Type B pancreatic cell (in vitro differentiated cells): Measurements from ENCODE around the gene PTPN1. TPM values are rescaled to one million over a fixed set of nuclear protein-coding genes. Genes with fewer than 3 reads are reported as not detected.

Experiments
- DNase-seq: peaks from one replicate; pipeline ENCODE4 v3.0.0; 2021; ENCODE audit warnings: mixed read lengths; ENCODE audit not compliant: unreplicated experiment; ENCODE audit errors: extremely low spot score
- H3K27ac Mint-ChIP-seq: 2 replicates; pipeline ENCODE4 v1.8.0; 2021; ENCODE audit warnings: mild to moderate bottlenecking, mixed read lengths
- H3K27me3 Mint-ChIP-seq: 2 replicates; pipeline ENCODE4 v1.8.0; 2021; ENCODE audit warnings: mixed read lengths
- H3K36me3 Mint-ChIP-seq: 2 replicates; pipeline ENCODE4 v1.8.0; 2021; ENCODE audit warnings: mixed read lengths
- H3K4me1 Mint-ChIP-seq: one replicate; pipeline ENCODE4 v1.8.0; 2021; ENCODE audit warnings: mixed read lengths; ENCODE audit not compliant: unreplicated experiment
- H3K4me3 Mint-ChIP-seq: 2 replicates; pipeline ENCODE4 v1.8.0; 2021; ENCODE audit warnings: mild to moderate bottlenecking, mixed read lengths
- H3K9me3 Mint-ChIP-seq: 2 replicates; pipeline ENCODE4 v1.8.0; 2021; ENCODE audit warnings: mixed read lengths
- total RNA-seq: library from RNA; stranded (reverse); gene quantifications from 2 replicates; pipeline ENCODE4 v1.2.1, GENCODE V29; 2021; ENCODE audit warnings: low replicate concordance
- TF ChIP-seq, protein P1 (sequence below): fragments of 200-600 bp; sonication (generic); conservative IDR thresholded peaks from 2 replicates; pipeline ENCODE4 v1.5.0; 2021; ENCODE audit warnings: antibody characterized with exemption, mild to moderate bottlenecking

PTPN1 gene
- total RNA-seq, 1 donor from 2014 or later, result 27.6 TPM

DNA sequence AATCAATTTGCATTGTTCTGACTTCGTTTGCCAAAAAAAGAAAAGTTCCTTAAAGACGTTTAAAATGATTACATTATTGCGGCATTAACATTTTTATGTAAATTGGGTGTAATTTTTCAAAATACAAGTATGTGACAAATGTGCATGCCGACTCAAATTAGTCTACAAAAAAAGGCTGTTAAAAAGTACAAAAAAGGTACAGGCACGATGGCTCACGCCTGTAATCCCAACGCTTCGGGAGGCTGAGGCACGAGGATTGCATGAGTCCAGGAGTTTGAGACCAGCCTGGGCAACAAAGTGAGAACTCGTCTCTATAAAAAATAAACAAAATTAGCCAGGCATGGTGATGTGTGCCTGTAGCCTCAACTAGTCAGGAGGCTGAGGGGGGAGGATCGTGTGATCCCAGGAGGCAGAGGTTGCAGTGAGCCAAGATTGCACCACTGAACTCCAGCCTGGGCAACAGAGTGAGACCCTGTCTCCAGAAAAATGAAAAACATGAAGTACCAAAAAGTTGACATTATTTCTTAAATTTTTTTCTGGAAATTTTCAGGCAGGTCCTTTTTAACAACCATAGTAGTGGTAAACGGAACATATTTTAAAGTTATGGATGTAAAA lies 90.2 kb downstream of the PTPN1 start:
- Mint-ChIP-seq H3K27ac (no peak overlapping the region), H3K36me3 (no peaks in the 10 kb centered on the region), H3K4me3 (no peak overlapping the region), H3K27me3 (no peaks in the 10 kb centered on the region), H3K4me1 (no peaks in the 10 kb centered on the region), H3K9me3 (no peaks in the 10 kb centered on the region)
- no peak for DNase-seq
- TF ChIP-seq, protein P1, sequence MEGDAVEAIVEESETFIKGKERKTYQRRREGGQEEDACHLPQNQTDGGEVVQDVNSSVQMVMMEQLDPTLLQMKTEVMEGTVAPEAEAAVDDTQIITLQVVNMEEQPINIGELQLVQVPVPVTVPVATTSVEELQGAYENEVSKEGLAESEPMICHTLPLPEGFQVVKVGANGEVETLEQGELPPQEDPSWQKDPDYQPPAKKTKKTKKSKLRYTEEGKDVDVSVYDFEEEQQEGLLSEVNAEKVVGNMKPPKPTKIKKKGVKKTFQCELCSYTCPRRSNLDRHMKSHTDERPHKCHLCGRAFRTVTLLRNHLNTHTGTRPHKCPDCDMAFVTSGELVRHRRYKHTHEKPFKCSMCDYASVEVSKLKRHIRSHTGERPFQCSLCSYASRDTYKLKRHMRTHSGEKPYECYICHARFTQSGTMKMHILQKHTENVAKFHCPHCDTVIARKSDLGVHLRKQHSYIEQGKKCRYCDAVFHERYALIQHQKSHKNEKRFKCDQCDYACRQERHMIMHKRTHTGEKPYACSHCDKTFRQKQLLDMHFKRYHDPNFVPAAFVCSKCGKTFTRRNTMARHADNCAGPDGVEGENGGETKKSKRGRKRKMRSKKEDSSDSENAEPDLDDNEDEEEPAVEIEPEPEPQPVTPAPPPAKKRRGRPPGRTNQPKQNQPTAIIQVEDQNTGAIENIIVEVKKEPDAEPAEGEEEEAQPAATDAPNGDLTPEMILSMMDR, result no peak

DNA sequence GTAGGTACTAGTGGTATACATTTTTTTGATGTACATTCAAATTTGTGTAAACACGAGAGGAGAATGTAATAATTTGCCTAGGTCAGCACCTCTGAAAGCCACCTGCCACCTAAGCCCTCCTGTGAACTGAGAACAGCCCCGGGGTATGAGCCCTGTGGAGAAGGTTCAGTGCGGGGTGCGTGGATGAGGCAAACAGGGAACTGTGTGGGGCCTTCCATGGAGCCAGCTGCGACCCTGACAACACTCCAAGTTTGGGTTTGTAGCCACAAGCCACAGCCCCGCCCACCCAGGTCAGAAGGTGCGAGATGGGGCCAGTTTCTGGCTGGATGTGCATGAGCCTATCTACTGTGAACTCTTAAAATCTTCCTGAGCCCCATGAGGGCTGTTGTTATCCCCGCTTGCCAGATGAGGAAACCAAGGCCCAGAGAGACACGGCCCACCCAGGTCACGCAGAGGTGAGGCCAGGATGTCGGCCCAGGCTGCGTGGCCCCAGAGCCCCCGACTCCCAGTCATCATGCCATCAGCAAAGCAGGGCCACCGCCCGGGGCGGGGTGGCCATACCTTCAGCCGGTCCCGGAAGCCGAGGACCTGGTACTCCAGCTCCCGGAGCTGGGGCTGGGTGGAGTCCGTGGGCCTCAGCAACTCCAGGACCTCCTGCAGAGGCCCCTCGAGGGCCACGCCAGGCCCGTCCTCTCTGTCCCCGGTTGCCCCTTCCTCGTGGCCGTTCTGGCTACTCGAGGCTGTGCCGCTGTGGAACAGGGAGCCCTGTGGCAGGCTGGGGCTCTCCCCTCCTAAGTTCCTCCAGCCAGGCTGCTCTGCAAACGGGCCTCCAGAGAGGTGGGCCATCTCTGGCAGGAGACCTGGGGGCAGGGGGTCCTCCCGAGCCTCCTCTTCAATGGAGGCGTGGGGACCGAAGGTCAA lies 91.6 kb downstream of the PTPN1 start:
- Mint-ChIP-seq H3K27ac (no peak overlapping the region), H3K36me3 (no peaks in the 10 kb centered on the region), H3K27me3 (no peaks in the 10 kb centered on the region), H3K9me3 (no peaks in the 10 kb centered on the region), H3K4me3 (no peak overlapping the region), H3K4me1 (no peaks in the 10 kb centered on the region)
- no peak for DNase-seq
- TF ChIP-seq, protein P1, result no peak

- no peak for DNase-seq
- H3K27ac Mint-ChIP-seq, result no peak overlapping the region
- no peaks in the 10 kb centered on the region for H3K4me1 Mint-ChIP-seq
- H3K9me3 Mint-ChIP-seq, result no peaks in the 10 kb centered on the region
- no peaks in the 10 kb centered on the region for H3K27me3 Mint-ChIP-seq
- H3K4me3 Mint-ChIP-seq, result no peak overlapping the region
- TF ChIP-seq, protein P1, result no peak
- H3K36me3 Mint-ChIP-seq, result no peaks in the 10 kb centered on the region
Measured at GRCh38 chr20:50602432-50603088, 92.4 kb downstream of the PTPN1 start.

DNA sequence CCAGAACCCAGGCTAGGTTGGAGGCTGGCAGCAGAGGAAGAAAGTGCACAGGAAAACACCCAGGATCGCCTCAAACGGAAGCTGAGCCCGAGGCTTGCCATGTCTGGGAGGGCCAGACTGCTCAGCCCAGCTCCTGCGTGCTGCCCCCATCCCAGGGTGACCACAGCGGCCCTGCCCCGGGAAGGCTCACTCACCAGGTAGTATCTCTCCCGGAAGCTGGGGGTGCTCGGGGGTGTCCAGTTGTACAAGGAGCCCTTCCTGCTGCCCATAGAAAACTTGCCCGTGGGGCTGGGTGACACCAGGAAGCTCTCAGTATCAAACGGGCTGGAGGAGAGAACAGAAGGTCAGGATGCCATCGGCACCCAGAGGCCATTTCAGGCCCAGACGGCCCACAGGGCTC lies 94.3 kb downstream of the PTPN1 start:
- H3K9me3 Mint-ChIP-seq, result no peaks in the 10 kb centered on the region
- no peaks in the 10 kb centered on the region for H3K4me1 Mint-ChIP-seq
- H3K36me3 Mint-ChIP-seq, result no peaks in the 10 kb centered on the region
- H3K27ac Mint-ChIP-seq, result no peak overlapping the region
- no peak for DNase-seq
- TF ChIP-seq, protein P1, result no peak
- H3K4me3 Mint-ChIP-seq, result no peak overlapping the region
- no peaks in the 10 kb centered on the region for H3K27me3 Mint-ChIP-seq

DNA sequence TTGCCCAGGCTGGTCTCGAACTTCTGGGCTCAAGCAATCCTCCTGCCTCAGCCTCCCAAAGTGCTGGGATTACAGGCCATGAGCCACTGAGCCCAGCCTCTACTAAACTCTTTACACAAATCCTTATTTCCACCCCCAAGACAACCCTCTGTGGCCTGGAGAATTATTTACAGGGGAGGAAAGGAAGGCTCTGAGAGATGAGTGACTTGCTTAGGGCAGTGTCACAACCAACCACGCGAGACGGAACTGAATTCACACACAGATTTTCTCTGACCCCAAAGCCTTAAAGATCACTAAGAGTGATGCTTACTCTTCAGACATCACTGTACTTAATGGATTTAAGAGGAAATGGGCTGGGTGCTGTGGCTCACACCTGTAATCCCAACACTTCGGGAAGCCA lies 95.0 kb downstream of the PTPN1 start:
- Mint-ChIP-seq H3K4me1 (peaks cover under 1% of the 10 kb centered on the region), H3K9me3 (no peaks in the 10 kb centered on the region), H3K27me3 (no peaks in the 10 kb centered on the region), H3K4me3 (no peak overlapping the region), H3K27ac (no peak overlapping the region), H3K36me3 (no peaks in the 10 kb centered on the region)
- DNase-seq, result no peak
- TF ChIP-seq, protein P1, result no peak
